Right atrium auricular region (tissue), 2 donors: ENCODE data around the gene ARHGEF7. TPM values are rescaled to one million over a fixed set of nuclear protein-coding genes. Genes with fewer than 3 reads are reported as not detected.

Experiments used
- DNase-seq: peaks from one replicate; pipeline ENCODE4 v3.0.0-alpha.2; 2019; ENCODE audit warnings: low spot score
- H3K27ac ChIP-seq, 2 donors: fragments of 200-600 bp; sonication (generic); 1 replicate in 1 of 2; 2 replicates in 1 of 2; pipeline ENCODE4 v1.5.1; 2016 to 2019
- H3K27me3 ChIP-seq, 2 donors: fragments of 200-600 bp; sonication (generic); one replicate each; pipeline versions ENCODE4 v1.5.1 to v1.6.0; 2017 to 2019
- H3K36me3 ChIP-seq: fragments of 200-600 bp; sonication (generic); one replicate; pipeline ENCODE4 v1.5.1; 2016
- H3K4me1 ChIP-seq, 2 donors: fragments of 200-600 bp; sonication (generic); one replicate each; pipeline versions ENCODE4 v1.5.1 to v1.6.0; 2017 to 2019
- H3K4me3 ChIP-seq, 2 donors: fragments of 200-600 bp; sonication (generic); 1 replicate in 1 of 2; 2 replicates in 1 of 2; pipeline ENCODE4 v1.5.1; 2017 to 2019; ENCODE audit warnings: mild to moderate bottlenecking in 1 of 2, moderate library complexity in 1 of 2
- H3K9me3 ChIP-seq, 2 donors: fragments of 200-600 bp; sonication (generic); one replicate each; pipeline ENCODE4 v1.5.1; 2019
- CTCF ChIP-seq, 2 donors: fragments of 200-600 bp; sonication (generic); IDR thresholded peaks; one replicate each; pipeline ENCODE4 v1.5.1; 2019; ENCODE audit warnings: antibody characterized with exemption in 2 of 2
- total RNA-seq, 2 donors: library from RNA; depleted of rRNA; stranded (reverse); fragments of >200 nt; gene quantifications; one replicate each; pipeline ENCODE4 v1.1.0, GENCODE V29; 2016

ARHGEF7 gene
- total RNA-seq, 2 donors from 2014 or later = 27.8 to 36.9 TPM

- DNase-seq = no peak
- Histone ChIP-seq H3K4me1 (peaks cover 0 to 38% of the 10 kb centered on the region in 2 donors), H3K27me3 (no peaks in the 10 kb centered on the region), H3K27ac (no peak overlapping the region), H3K4me3 (no peak overlapping the region), H3K9me3 (no peaks in the 10 kb centered on the region), H3K36me3 (peaks cover 52% of the 10 kb centered on the region)
- TF ChIP-seq CTCF (IDR thresholded peaks at IDR 0.05) = no peak
Observed at GRCh38 chr13:111275382-111275781, 160.3 kb downstream of the ARHGEF7 start.

- Histone ChIP-seq H3K4me3 (no peak overlapping the region), H3K27ac (no peak overlapping the region), H3K4me1 (peaks cover 0 to 39% of the 10 kb centered on the region in 2 donors), H3K27me3 (no peaks in the 10 kb centered on the region), H3K36me3 (peaks cover 52% of the 10 kb centered on the region), H3K9me3 (no peaks in the 10 kb centered on the region)
- no peak for TF ChIP-seq CTCF (IDR thresholded peaks at IDR 0.05)
- no peak for DNase-seq
Observed at GRCh38 chr13:111275995-111276618, 161.0 kb downstream of the ARHGEF7 start.

GRCh38 chr13:111278258-111278657 lies 163.1 kb downstream of the ARHGEF7 start:
- Histone ChIP-seq H3K9me3 (no peaks in the 10 kb centered on the region), H3K27me3 (no peaks in the 10 kb centered on the region), H3K4me1 (peaks cover 0 to 53% of the 10 kb centered on the region in 2 donors), H3K36me3 (peaks cover 56% of the 10 kb centered on the region), H3K27ac (peak overlapping the region; percentile 87 to 92), H3K4me3 (no peak overlapping the region)
- TF ChIP-seq CTCF (IDR thresholded peaks at IDR 0.05) = no peak
- no peak for DNase-seq

GRCh38 chr13:111278743-111279652 lies 163.9 kb downstream of the ARHGEF7 start:
- no peak for TF ChIP-seq CTCF (IDR thresholded peaks at IDR 0.05)
- Histone ChIP-seq H3K4me1 (peaks cover 0 to 56% of the 10 kb centered on the region in 2 donors), H3K27me3 (no peaks in the 10 kb centered on the region), H3K9me3 (no peaks in the 10 kb centered on the region), H3K27ac (peak overlapping the region; percentile 87 to 92), H3K36me3 (peaks cover 56% of the 10 kb centered on the region), H3K4me3 (no peak overlapping the region)
- DNase-seq = no peak

GRCh38 chr13:111280226-111280625 lies 165.1 kb downstream of the ARHGEF7 start:
- Histone ChIP-seq H3K9me3 (no peaks in the 10 kb centered on the region), H3K4me1 (peaks cover 0 to 56% of the 10 kb centered on the region in 2 donors), H3K36me3 (peaks cover 57% of the 10 kb centered on the region), H3K4me3 (no peak overlapping the region), H3K27ac (peak overlapping the region; percentile 87 to 92), H3K27me3 (no peaks in the 10 kb centered on the region)
- DNase-seq = no peak
- no peak for TF ChIP-seq CTCF (IDR thresholded peaks at IDR 0.05)
